Measurements from ENCODE around the gene CYB5A. TPM values are rescaled to one million over a fixed set of nuclear protein-coding genes. Genes with fewer than 3 reads are reported as not detected.

The CYB5A gene
- total RNA-seq, 4 donors from 2014 or later = 258 to 547 (median 341) TPM

DNA sequence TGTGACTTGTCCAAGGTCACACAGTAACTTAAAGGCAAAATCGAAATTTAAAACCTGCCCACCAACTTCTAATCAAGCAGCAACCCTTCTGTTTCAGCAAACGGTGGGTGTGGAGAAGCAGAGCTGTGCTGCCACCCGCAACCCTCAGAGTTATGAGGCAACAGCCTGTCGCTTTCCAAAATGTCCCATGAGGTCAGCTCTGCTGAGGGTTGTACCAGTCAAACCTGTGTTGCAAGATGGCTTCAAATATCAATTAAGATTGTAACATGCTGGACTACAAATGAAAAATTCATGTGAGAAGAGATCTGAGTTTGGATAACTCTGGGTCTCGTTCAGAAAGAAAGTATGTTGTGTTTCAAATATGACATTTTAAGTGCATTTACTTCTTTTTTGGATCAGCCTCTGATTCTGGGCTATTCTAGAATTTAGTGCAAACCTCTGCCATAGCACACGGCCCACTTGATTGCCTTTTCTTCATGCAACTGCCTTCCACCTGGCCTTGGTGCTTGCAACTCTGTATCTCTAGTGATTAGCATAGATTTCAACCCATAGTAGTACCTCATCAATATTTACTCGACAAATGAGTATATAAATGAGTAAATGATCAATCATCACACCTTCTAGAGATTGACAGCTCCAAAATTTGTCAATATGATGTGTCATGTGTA is 74.2 kb downstream of the CYB5A start:
- TF ChIP-seq CTCF (IDR thresholded peaks at IDR 0.05) = no peak
- no peak for ATAC-seq (ENCODE audit: low FRiP score)
- no peak for DNase-seq (ENCODE audit: low spot score)

DNA sequence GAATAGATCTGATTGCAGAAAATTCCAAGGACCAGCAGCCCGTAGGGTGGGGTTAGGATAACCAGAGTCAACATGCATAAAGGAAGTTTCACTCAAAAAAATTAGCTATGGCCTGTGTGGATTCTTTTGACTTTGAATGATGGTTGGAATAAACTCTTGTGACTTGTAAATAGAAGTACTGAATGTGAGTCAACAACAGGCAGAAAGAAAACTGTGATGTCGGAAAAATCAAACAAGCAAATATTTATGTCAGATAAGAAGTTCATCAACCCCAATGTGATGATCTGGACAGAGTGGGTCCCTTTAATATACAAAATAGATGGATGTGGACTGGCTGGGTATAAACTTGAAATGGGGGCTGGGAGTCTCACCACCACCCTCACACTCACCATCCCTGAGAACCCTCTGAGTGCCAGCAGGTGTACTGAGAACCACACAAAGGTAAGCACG is 75.1 kb downstream of the CYB5A start:
- ATAC-seq (ENCODE audit: low FRiP score) = no peak
- DNase-seq (ENCODE audit: low spot score) = no peak
- no peak for TF ChIP-seq CTCF (IDR thresholded peaks at IDR 0.05)

DNA sequence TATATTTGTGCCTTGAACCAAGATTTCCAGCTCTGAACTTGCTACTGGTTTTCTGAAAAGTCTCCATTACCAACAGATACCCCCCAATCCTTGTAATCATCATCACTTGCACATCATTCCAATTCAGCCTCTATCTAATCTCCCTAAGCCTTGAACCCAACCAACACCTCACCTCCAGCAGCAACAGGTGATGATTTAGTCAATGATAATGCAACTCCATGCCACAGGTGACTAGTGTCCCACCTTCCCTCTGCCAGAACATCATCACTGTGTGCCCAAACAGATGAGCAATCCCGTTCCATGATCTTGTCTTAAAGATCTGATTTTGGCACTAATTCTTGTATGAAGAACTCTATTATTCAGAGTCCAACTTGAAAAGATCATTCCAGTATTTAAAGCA is 75.9 kb downstream of the CYB5A start:
- ATAC-seq (ENCODE audit: low FRiP score) (no peak), DNase-seq (ENCODE audit: low spot score) (no peak)
- no peak for TF ChIP-seq CTCF (IDR thresholded peaks at IDR 0.05)

- ATAC-seq (ENCODE audit: low FRiP score) (no peak), DNase-seq (ENCODE audit: low spot score) (no peak)
- TF ChIP-seq CTCF (IDR thresholded peaks at IDR 0.05) = no peak
Observed at GRCh38 chr18:74213429-74213828, 78.3 kb downstream of the CYB5A start.

GRCh38 chr18:74204526-74205152 is 87.1 kb downstream of the CYB5A start:
- ATAC-seq (ENCODE audit: low FRiP score) = no peak
- DNase-seq (ENCODE audit: low spot score) = no peak
- no peak for TF ChIP-seq CTCF (IDR thresholded peaks at IDR 0.05)

DNA sequence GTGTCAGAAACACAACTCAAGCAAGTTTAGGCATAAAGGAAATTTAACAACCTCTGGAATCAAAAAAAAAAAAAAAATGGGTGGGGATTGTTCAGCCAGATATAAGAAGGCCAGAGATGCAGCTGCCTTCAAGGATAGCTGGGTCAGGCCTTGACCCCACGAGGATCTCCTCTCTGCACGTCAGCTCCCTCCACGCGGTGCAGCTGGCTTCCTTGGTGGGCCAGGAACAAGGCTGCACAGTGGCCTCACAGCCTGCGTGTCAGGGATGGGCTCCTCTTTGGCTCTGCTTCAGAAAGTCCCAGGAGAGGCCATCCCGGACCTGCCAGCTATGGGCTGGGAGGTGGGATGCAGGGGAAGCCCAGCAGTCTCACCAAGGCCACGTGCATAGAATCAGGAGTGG is 88.0 kb downstream of the CYB5A start:
- no peak for DNase-seq (ENCODE audit: low spot score)
- ATAC-seq (ENCODE audit: low FRiP score) = no peak
- TF ChIP-seq CTCF (IDR thresholded peaks at IDR 0.05) = no peak

Small RNAs within 50 kb of the gene (small RNA-seq; reads per million reads assigned to genes)
- gene RN7SL551P = not detected

Other genes starting within 250 kb of the CYB5A start
- gene FBXO15, start 144.1 kb downstream of the CYB5A start, total RNA-seq = under 1 TPM in 3 of 4 donors, not detected in 1; 0.28 to 0.60 (median 0.50) TPM
- 10 to 100 TPM; 33.9 to 44.5 (median 38.8) TPM for gene TIMM21, start 143.4 kb downstream of the CYB5A start, total RNA-seq
- not detected for gene C18orf63, start 23.9 kb upstream of the CYB5A start, total RNA-seq
- under 1 TPM in 1 of 4 donors, not detected in 3; 0.28 TPM for gene DIPK1C, start 165.3 kb upstream of the CYB5A start, total RNA-seq
- gene CNDP2, start 204.4 kb upstream of the CYB5A start, total RNA-seq = 100 to 1,000 TPM in 1 of 4 donors, 10 to 100 TPM in 3; 78.8 to 132 (median 89.3) TPM
- not detected for gene CNDP1, start 242.5 kb upstream of the CYB5A start, total RNA-seq

Data from omental fat pad (tissue), 4 donors.